HG03521 (cell line): ENCODE results near the gene SCN2A.
"Not testable (repeated sequence)": the region's sequence is repeated elsewhere in the genome, so short reads cannot be mapped to it uniquely, and the experiment has no call there.

ENCODE experiments used
- ATAC-seq: cut with Tn5 transposase; IDR thresholded peaks from one replicate; pipeline ENCODE4 v1.9.1; 2021; ENCODE audit warnings: mild to moderate bottlenecking, moderate library complexity; ENCODE audit not compliant: unreplicated experiment

SCN2A gene

GRCh38 chr2:165251366-165251765 is 12.2 kb downstream of the SCN2A start:
- no peak for ATAC-seq

- ATAC-seq: no peak
Measured at GRCh38 chr2:165253178-165253577, 14.0 kb downstream of the SCN2A start.

- no peak for ATAC-seq
Measured at GRCh38 chr2:165256618-165257017, 17.4 kb downstream of the SCN2A start.

- not testable (repeated sequence) for ATAC-seq
Measured at GRCh38 chr2:165260347-165260746, 21.1 kb downstream of the SCN2A start.

GRCh38 chr2:165268754-165269153 is 29.5 kb downstream of the SCN2A start:
- peak; percentile 77 for ATAC-seq

- no peak for ATAC-seq
Measured at GRCh38 chr2:165273176-165273575, 34.0 kb downstream of the SCN2A start.

GRCh38 chr2:165274698-165275097 is 35.5 kb downstream of the SCN2A start:
- ATAC-seq: no peak

GRCh38 chr2:165275932-165276331 is 36.7 kb downstream of the SCN2A start:
- ATAC-seq: no peak

- ATAC-seq: no peak
Measured at GRCh38 chr2:165277295-165277694, 38.1 kb downstream of the SCN2A start.

- no peak for ATAC-seq
Measured at GRCh38 chr2:165277860-165278656, 38.8 kb downstream of the SCN2A start.

- no peak for ATAC-seq
Measured at GRCh38 chr2:165280356-165280755, 41.1 kb downstream of the SCN2A start.

GRCh38 chr2:165281387-165281786 is 42.2 kb downstream of the SCN2A start:
- no peak for ATAC-seq

GRCh38 chr2:165283342-165283741 is 44.1 kb downstream of the SCN2A start:
- ATAC-seq: no peak

GRCh38 chr2:165287094-165287778 is 48.0 kb downstream of the SCN2A start:
- ATAC-seq: no peak

GRCh38 chr2:165289069-165289468 is 49.9 kb downstream of the SCN2A start:
- no peak for ATAC-seq

GRCh38 chr2:165293440-165294420 is 54.5 kb downstream of the SCN2A start:
- ATAC-seq: peak; percentile 100

- no peak for ATAC-seq
Measured at GRCh38 chr2:165294912-165295311, 55.7 kb downstream of the SCN2A start.

- no peak for ATAC-seq
Measured at GRCh38 chr2:165295643-165296042, 56.4 kb downstream of the SCN2A start.

- ATAC-seq: no peak
Measured at GRCh38 chr2:165305391-165306096, 66.3 kb downstream of the SCN2A start.

- ATAC-seq: no peak
Measured at GRCh38 chr2:165307317-165307716, 68.1 kb downstream of the SCN2A start.

- ATAC-seq: no peak
Measured at GRCh38 chr2:165311949-165312348, 72.7 kb downstream of the SCN2A start.
